NT2/D1 (cell line): Measurements from ENCODE around the gene PCYT1A.

Experiments
- SUZ12 ChIP-seq: IDR thresholded peaks from 2 replicates; pipeline ENCODE4 v1.6.1; 2011; ENCODE audit not compliant: insufficient read length, insufficient read depth; ENCODE audit errors: extremely low read depth
- ZNF274 ChIP-seq: IDR thresholded peaks from 2 replicates; pipeline ENCODE4 v1.6.1; 2011; ENCODE audit warnings: mild to moderate bottlenecking, low read depth, low read length

- TF ChIP-seq ZNF274, result no peak
- no peak for TF ChIP-seq SUZ12
Observed at GRCh38 chr3:196195664-196196265, 91.8 kb downstream of the PCYT1A start.
